IMR-90 (cell line): ENCODE data around the gene NOXA1. TPM values are rescaled to one million over a fixed set of nuclear protein-coding genes. Genes with fewer than 3 reads are reported as not detected.

Experiments used
- ATAC-seq: fragments of 200-7000 bp; cut with Tn5 transposase; 2 replicates; pipeline ENCODE4 v1.9.1; 2020; ENCODE audit warnings: low read depth, mild to moderate bottlenecking, moderate library complexity
- BruUV-seq: library from RNA; stranded (reverse); fragments of 400-500 nt; replicated peaks from 2 replicates; lab custom pipeline; 2021; lab: Mats Ljungman, UMichigan
- CTCF ChIA-PET: fragments of 300-600 bp; formaldehyde crosslinking; extraction: SDS; loops from one replicate; lab custom pipeline; 2021; ENCODE audit warnings: antibody characterized with exemption; lab: Yijun Ruan, JAX
- POLR2A ChIA-PET: fragments of 300-600 bp; sonication (Branson Sonifier 250); formaldehyde crosslinking; loops from one replicate; lab custom pipeline; 2022; ENCODE audit warnings: antibody characterized with exemption; ENCODE audit not compliant: unreplicated experiment; lab: Charles Lee
- DNase-seq: peaks from one replicate; pipeline ENCODE4 v3.0.0; 2013
- H2AFZ ChIP-seq: replicated peaks from 2 replicates; pipeline ENCODE3; 2013; ENCODE audit warnings: low read length, mild to moderate bottlenecking; ENCODE audit not compliant: poor library complexity
- H2AK5ac ChIP-seq: 2 replicates; pipeline ENCODE4 v1.6.1; 2013; ENCODE audit warnings: low read depth, low read length, inconsistent platforms
- H2AK9ac ChIP-seq: replicated peaks from 2 replicates; pipeline ENCODE3; 2013; ENCODE audit warnings: mild to moderate bottlenecking, low read depth, low read length, moderate library complexity; ENCODE audit not compliant: poor library complexity
- H2BK120ac ChIP-seq: 2 replicates; pipeline ENCODE4 v1.6.1; 2013; ENCODE audit warnings: low read depth, low read length, inconsistent platforms
- H2BK15ac ChIP-seq: 3 replicates; pipeline ENCODE4 v1.6.1; 2013; ENCODE audit warnings: low read depth, low read length, inconsistent platforms
- H2BK20ac ChIP-seq: 2 replicates; pipeline ENCODE4 v1.6.1; 2013; ENCODE audit warnings: low read depth, mild to moderate bottlenecking, inconsistent platforms, low read length, moderate library complexity
- H2BK5ac ChIP-seq: 2 replicates; pipeline ENCODE4 v1.6.1; 2013; ENCODE audit warnings: mild to moderate bottlenecking, low read depth, low read length, inconsistent platforms; ENCODE audit not compliant: poor library complexity, severe bottlenecking
- H3K14ac ChIP-seq: replicated peaks from 2 replicates; pipeline ENCODE4 v1.6.1; 2013; ENCODE audit warnings: low read depth, low read length, inconsistent platforms
- H3K18ac ChIP-seq: 2 replicates; pipeline ENCODE4 v1.6.1; 2013; ENCODE audit warnings: low read depth, low read length, control low read depth
- H3K23ac ChIP-seq: 2 replicates; pipeline ENCODE4 v1.6.1; 2013; ENCODE audit warnings: low read depth, low read length, inconsistent platforms
- H3K27ac ChIP-seq: 2 replicates; pipeline ENCODE4 v1.5.1; 2013; ENCODE audit warnings: mild to moderate bottlenecking, control low read depth, low read length; ENCODE audit not compliant: insufficient read depth
- H3K27me3 ChIP-seq: 2 replicates; pipeline ENCODE4 v1.6.1; 2013; ENCODE audit warnings: low read length; ENCODE audit not compliant: control insufficient read depth, insufficient read depth
- H3K36me3 ChIP-seq: 2 replicates; pipeline ENCODE4 v1.6.1; 2013; ENCODE audit warnings: low read length, mixed read lengths; ENCODE audit not compliant: control insufficient read depth, insufficient read depth
- H3K4ac ChIP-seq: 2 replicates; pipeline ENCODE4 v1.6.1; 2013; ENCODE audit warnings: low read depth, low read length, inconsistent platforms
- H3K4me1 ChIP-seq: 2 replicates; pipeline ENCODE4 v1.6.1; 2013; ENCODE audit warnings: low read length, mixed read lengths; ENCODE audit not compliant: control insufficient read depth, insufficient read depth
- H3K4me2 ChIP-seq: 2 replicates; pipeline ENCODE4 v1.6.1; 2013; ENCODE audit warnings: low read depth, mild to moderate bottlenecking, control low read depth, low read length, moderate library complexity
- H3K4me3 ChIP-seq: 2 replicates; pipeline ENCODE4 v1.5.1; 2013; ENCODE audit warnings: low read depth, mild to moderate bottlenecking, control low read depth, low read length, moderate library complexity; ENCODE audit not compliant: insufficient read depth
- H3K56ac ChIP-seq: 2 replicates; pipeline ENCODE4 v1.6.1; 2013; ENCODE audit warnings: low read length, inconsistent platforms; ENCODE audit not compliant: insufficient read depth; ENCODE audit errors: extremely low read depth
- H3K79me1 ChIP-seq, 2 experiments: 2 replicates each; pipeline ENCODE4 v1.6.1; 2013; ENCODE audit warnings: low read length in 2 of 2, inconsistent platforms in 1 of 2, low read depth in 1 of 2
- H3K9ac ChIP-seq: 2 replicates; pipeline ENCODE4 v1.6.1; 2013; ENCODE audit warnings: low read depth, low read length, control low read depth
- H3K9me1 ChIP-seq: 2 replicates; pipeline ENCODE4 v1.6.1; 2013; ENCODE audit warnings: low read length, inconsistent platforms; ENCODE audit not compliant: insufficient read depth
- H3K9me3 ChIP-seq: 2 replicates; pipeline ENCODE4 v1.6.1; 2013; ENCODE audit warnings: low read length; ENCODE audit not compliant: control insufficient read depth, insufficient read depth
- H4K20me1 ChIP-seq: 2 replicates; pipeline ENCODE4 v1.6.1; 2013; ENCODE audit warnings: low read length, inconsistent platforms; ENCODE audit not compliant: insufficient read depth
- H4K5ac ChIP-seq: 2 replicates; pipeline ENCODE4 v1.6.1; 2013; ENCODE audit warnings: mild to moderate bottlenecking, low read depth, low read length, control low read depth
- H4K8ac ChIP-seq, 2 experiments: 2 replicates each; pipeline ENCODE4 v1.6.1; 2013; ENCODE audit warnings: low read depth in 2 of 2, low read length in 2 of 2, control low read depth in 1 of 2, inconsistent platforms in 1 of 2
- H4K91ac ChIP-seq: 2 replicates; pipeline ENCODE4 v1.6.1; 2013; ENCODE audit warnings: low read depth, low read length, inconsistent platforms; ENCODE audit not compliant: insufficient read depth
- CTCF ChIP-seq: conservative IDR thresholded peaks from 2 replicates; pipeline ENCODE4 v1.5.1; 2012; ENCODE audit warnings: mild to moderate bottlenecking, low read depth, low read length, improper control_type of control experiment
- MAZ ChIP-seq: IDR thresholded peaks from 2 replicates; pipeline ENCODE4 v1.6.1; 2012; ENCODE audit warnings: low read depth, mild to moderate bottlenecking, low read length, improper control_type of control experiment, moderate library complexity, borderline replicate concordance
- USF2 ChIP-seq: fragments of 150-350 bp; IDR thresholded peaks from 2 replicates; pipeline ENCODE4 v1.6.1; 2017; ENCODE audit warnings: mild to moderate bottlenecking, antibody characterized with exemption, low read length, low read depth
- WGBS, 2 experiments: methylation state at CpG; one replicate each; pipeline versions ENCODE4 v1.1.5 to v1.1.7; 2013; ENCODE audit warnings: missing lambda C conversion rate in 2 of 2; ENCODE audit not compliant: insufficient read length in 1 of 2; ENCODE audit errors: extremely low coverage in 2 of 2; 5-methylcytosine and 5-hydroxymethylcytosine counted together
- dilution Hi-C: fragments of 300-500 bp; cut with HindIII; formaldehyde crosslinking; loops from one replicate; pipeline ENCODE4 v1.14.3; 2018; ENCODE audit warnings: low sequenced_read_pairs; ENCODE audit not compliant: unreplicated experiment
- in situ Hi-C: fragments of 300-500 bp; cut with MboI; formaldehyde crosslinking; loops from 3 replicates; pipeline ENCODE4 v1.14.3; 2019; ENCODE audit warnings: low sequenced_read_pairs, inconsistent platforms, mixed read lengths
- intact Hi-C: fragments of 100-400 bp; cut with micrococcal nuclease; formaldehyde crosslinking; loops from 2 replicates; pipeline ENCODE4 v1.10.0; 2022
- polyA plus RNA-seq, 3 experiments: library from polyadenylated mRNA; depleted of rRNA; stranded (reverse); fragments of >200 nt; gene quantifications; 2 replicates each; pipeline ENCODE4 v1.2.3, GENCODE V29; 2012; ENCODE audit warnings: low replicate concordance in 1 of 3
- total RNA-seq: library from RNA; depleted of rRNA; stranded (reverse); fragments of >200 nt; gene quantifications from 2 replicates; pipeline ENCODE4 v1.2.3, GENCODE V29; 2012

NOXA1 gene
- total and polyA plus RNA-seq, 2 of the 4 experiments (the other 2 are of a cell fraction) = 0.17 TPM; not detected in 1

DNA sequence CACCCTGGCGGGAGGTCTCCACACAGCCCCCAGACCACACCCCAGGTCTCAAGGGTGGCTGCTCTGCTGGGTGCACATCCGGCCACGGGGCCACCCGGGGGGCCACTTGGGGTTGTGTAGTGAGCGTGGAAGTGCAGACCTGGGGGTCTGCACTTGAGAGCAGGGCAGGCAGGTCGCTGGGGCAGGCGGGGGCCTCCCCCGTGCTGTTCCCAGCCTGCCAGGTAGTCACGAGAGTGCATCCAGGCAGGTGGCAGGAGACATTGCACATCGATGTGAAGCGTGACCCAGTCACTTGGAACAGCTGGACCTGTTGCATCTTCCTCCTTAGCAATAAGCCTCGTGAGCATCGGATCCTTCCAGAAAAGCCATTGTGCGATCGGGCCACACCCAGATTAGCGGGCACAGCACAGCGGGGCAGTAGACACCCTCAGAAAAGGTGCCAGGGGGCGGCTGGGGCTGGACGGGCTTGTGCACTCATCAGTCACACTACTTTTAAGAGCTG lies 22.8 kb downstream of the NOXA1 start:
- in situ Hi-C loops = no loop called here
- Histone ChIP-seq H4K8ac (no peak overlapping the region), H3K56ac (no peak overlapping the region), H2BK20ac (no peak overlapping the region), H2BK15ac (no peak overlapping the region), H2BK120ac (no peak overlapping the region), H3K14ac (no peak overlapping the region), H2AK5ac (no peak overlapping the region), H3K18ac (no peak overlapping the region), H2BK5ac (no peak overlapping the region), H3K9me3 (no peaks in the 10 kb centered on the region), H3K36me3 (peaks cover 18% of the 10 kb centered on the region), H3K27ac (no peak overlapping the region), H3K23ac (no peak overlapping the region), H3K4me1 (peaks cover 2% of the 10 kb centered on the region; the same call in 1 of the 2 replicates), H2AFZ (no peak overlapping the region), H3K4me3 (no peak overlapping the region), H4K5ac (no peak overlapping the region), H3K79me1 (no peaks in the 10 kb centered on the region), H3K27me3 (peaks cover 3% of the 10 kb centered on the region; the same call in 1 of the 2 replicates), H2AK9ac (no peak overlapping the region), H3K9ac (no peak overlapping the region), H4K20me1 (peaks cover 4% of the 10 kb centered on the region; the same call in 1 of the 2 replicates), H3K4ac (no peak overlapping the region), H3K9me1 (no peaks in the 10 kb centered on the region), H3K4me2 (no peak overlapping the region), H4K91ac (no peak overlapping the region)
- ChIA-PET POLR2A (no interaction called here), CTCF (interaction anchor here (0.9 kb wide), 2 partner anchors 8 to 9 kb away, joined by 3 read pairs; no protein-coding TSS in a partner anchor)
- no TSS peak for BruUV-seq
- 66% methylated on average over 5 of the region's 19 CpGs; no CpG with 5 or more reads in 1 of the 2 experiments for WGBS, 2 experiments
- dilution Hi-C loops = no loop called here
- no peak for ATAC-seq
- TF ChIP-seq MAZ (no peak), CTCF (no peak), USF2 (no peak)
- intact Hi-C loops = loop anchor here (2.0 kb wide), 2 partner anchors 151 to 159 kb away; no protein-coding TSS in a partner anchor
- DNase-seq = no peak
